Measurements from ENCODE around the gene BCKDHA.
"Not testable (repeated sequence)": the region's sequence is repeated elsewhere in the genome, so short reads cannot be mapped to it uniquely, and the experiment has no call there.

DNA sequence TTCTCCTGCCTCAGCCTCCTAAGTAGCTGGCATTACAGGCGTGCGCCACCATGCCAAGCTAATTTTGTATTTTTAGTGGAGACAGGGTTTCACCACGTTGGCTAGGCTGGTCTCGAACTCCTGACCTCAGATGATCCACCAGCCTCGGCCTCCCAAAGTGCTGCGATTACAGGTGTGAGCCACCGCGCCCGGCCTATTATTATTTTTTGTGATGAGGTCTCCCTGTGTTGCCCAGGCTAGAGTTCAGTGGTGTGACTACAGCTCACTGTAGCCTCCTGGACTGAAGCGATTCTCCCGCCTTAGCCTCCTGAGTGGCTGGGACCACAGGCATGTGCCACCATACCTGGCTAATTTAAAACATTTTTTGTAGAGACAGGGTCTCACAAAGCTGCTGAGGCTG is 37.8 kb downstream of the BCKDHA start:
- TF ChIP-seq CTCF (IDR thresholded peaks at IDR 0.05; ENCODE audit: insufficient read depth, low read length); GABPA (IDR thresholded peaks at IDR 0.05; ENCODE audit: low read depth): not testable (repeated sequence)
